Lung (tissue), 12 donors: ENCODE data around the gene HAP1. TPM values are rescaled to one million over a fixed set of nuclear protein-coding genes. Genes with fewer than 3 reads are reported as not detected.

Experiments used
- ATAC-seq: fragments of 200-7000 bp; cut with Tn5 transposase; one replicate; pipeline ENCODE4 v1.9.1; 2020; ENCODE audit warnings: moderate number of reproducible peaks; ENCODE audit not compliant: insufficient read depth, low FRiP score
- DNase-seq, 3 donors: peaks; one replicate each; pipeline ENCODE4 v3.0.0-alpha.2; 2013 to 2017
- H3K27ac ChIP-seq, 2 donors: one replicate each; pipeline ENCODE4 v1.5.1; 2013; ENCODE audit warnings: mild to moderate bottlenecking in 2 of 2, moderate library complexity in 2 of 2, control low read depth in 1 of 2, inconsistent platforms in 1 of 2, low read depth in 1 of 2, low read length in 1 of 2
- H3K27me3 ChIP-seq, 3 donors: one replicate each; pipeline ENCODE4 v1.5.1; 2013; ENCODE audit warnings: low read length in 2 of 3; ENCODE audit not compliant: control insufficient read depth in 3 of 3, insufficient read depth in 3 of 3
- H3K36me3 ChIP-seq, 4 donors: one replicate each; pipeline ENCODE4 v1.5.1; 2013; ENCODE audit warnings: low read length in 4 of 4, mild to moderate bottlenecking in 1 of 4, moderate library complexity in 1 of 4; ENCODE audit not compliant: control insufficient read depth in 4 of 4, insufficient read depth in 4 of 4
- H3K4me1 ChIP-seq, 5 donors: one replicate each; pipeline ENCODE4 v1.5.1; 2013; ENCODE audit warnings: low read length in 5 of 5, mild to moderate bottlenecking in 2 of 5, moderate library complexity in 1 of 5; ENCODE audit not compliant: control insufficient read depth in 5 of 5, insufficient read depth in 5 of 5
- H3K4me3 ChIP-seq: one replicate; pipeline ENCODE4 v1.5.1; 2013; ENCODE audit warnings: mild to moderate bottlenecking, control low read depth, moderate library complexity
- H3K9ac ChIP-seq, 2 donors: one replicate each; pipeline ENCODE4 v1.5.1; 2013; ENCODE audit warnings: low read length in 2 of 2, control low read depth in 1 of 2; ENCODE audit not compliant: insufficient read depth in 1 of 2
- H3K9me3 ChIP-seq, 4 donors: one replicate each; pipeline ENCODE4 v1.5.1; 2013; ENCODE audit warnings: low read length in 3 of 4, mild to moderate bottlenecking in 1 of 4, moderate library complexity in 1 of 4; ENCODE audit not compliant: control insufficient read depth in 4 of 4, insufficient read depth in 3 of 4
- CTCF ChIP-seq: IDR thresholded peaks from 2 replicates; pipeline ENCODE4 v1.5.1; 2012; ENCODE audit warnings: mild to moderate bottlenecking; ENCODE audit errors: control extremely low read depth, extremely low read depth
- WGBS, 2 donors: extraction: QIAGEN DNeasy Blood & Tissue Kit; methylation state at CpG; one replicate each; pipeline ENCODE4 v1.1.7; 2013; 5-methylcytosine and 5-hydroxymethylcytosine counted together
- polyA plus RNA-seq, 2 donors: library from polyadenylated mRNA; stranded (reverse); fragments of 200-250 nt; gene quantifications; one replicate each; pipeline ENCODE4 v1.2.1, GENCODE V29; 2013
- total RNA-seq, 2 donors: library from RNA; depleted of rRNA in 1 of 2; stranded (reverse); fragments of >200 nt in 1 of 2; gene quantifications; one replicate each; pipeline ENCODE4 v1.2.1, GENCODE V29; 2014 to 2021
- donor health status: control.
- donor health status: control.
- donor health status: Bipolar disorder and iron deficiency.
- donor health status: healthy.
- donor health status: DM: yes; HTN: yes; CAD: no.

Gene HAP1
- total and polyA plus RNA-seq, 4 donors: 0.07 to 0.57 (median 0.24) TPM

DNA sequence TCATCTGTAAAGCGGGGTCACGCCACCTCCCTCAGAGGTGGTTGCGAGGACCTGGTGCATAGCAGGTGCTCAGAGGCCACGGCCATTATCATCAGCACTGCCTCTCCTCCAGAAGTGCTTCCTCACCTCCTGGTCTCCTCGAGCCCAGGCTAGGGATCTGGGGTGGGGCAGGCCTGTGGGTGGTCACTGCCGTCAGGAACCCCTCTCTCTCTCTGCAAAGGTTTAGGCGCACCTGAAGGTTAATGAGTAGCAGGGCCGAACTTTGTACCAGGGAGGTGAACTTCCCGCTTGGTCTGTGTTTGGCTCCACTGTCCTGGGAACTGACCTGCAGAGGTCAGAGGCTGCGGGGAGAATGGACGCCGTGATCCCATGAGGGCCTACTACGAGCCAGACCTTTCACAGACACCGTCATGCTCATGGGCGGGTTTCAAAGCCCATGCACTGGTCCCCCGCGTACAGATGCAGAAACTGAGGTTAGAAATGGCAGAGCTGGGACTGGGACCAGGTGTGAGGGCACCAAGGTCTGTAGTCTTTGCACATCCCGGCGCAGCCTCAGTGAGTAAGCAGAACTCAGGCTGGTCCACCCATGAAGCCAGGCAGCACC is 38.2 kb upstream of the HAP1 start:
- no peak for TF ChIP-seq CTCF
- no peak for DNase-seq
- Histone ChIP-seq H3K36me3 (peaks cover 6 to 40% (median 13%) of the 10 kb centered on the region in 4 donors), H3K4me1 (peaks cover 10 to 47% (median 25%) of the 10 kb centered on the region in 5 donors), H3K4me3 (no peak overlapping the region), H3K9ac (no peak overlapping the region), H3K9me3 (no peaks in the 10 kb centered on the region), H3K27ac (peak overlapping the region; percentile 46 to 77), H3K27me3 (no peaks in the 10 kb centered on the region)
- ATAC-seq: no peak
- 88 to 93% methylated on average over 19 of the region's 19 CpGs for WGBS, 2 donors

- 54 to 87% methylated on average over 4 of the region's 4 CpGs for WGBS, 2 donors
- no peaks in the 10 kb centered on the region for H3K9me3 ChIP-seq
- peaks cover 7 to 45% (median 17%) of the 10 kb centered on the region in 4 donors for H3K36me3 ChIP-seq
- no peak overlapping the region for H3K4me3 ChIP-seq
- DNase-seq: peak; percentile 54 to 77 (median 76)
- TF ChIP-seq CTCF: no peak
- H3K9ac ChIP-seq: no peak overlapping the region
- no peaks in the 10 kb centered on the region for H3K27me3 ChIP-seq
- peak overlapping the region; percentile 33 to 46 for H3K27ac ChIP-seq
- peaks cover 10 to 42% (median 20%) of the 10 kb centered on the region in 5 donors for H3K4me1 ChIP-seq
- ATAC-seq: peak; percentile 56
Observed at GRCh38 chr17:41772218-41772585, 37.8 kb upstream of the HAP1 start.

- no peaks in the 10 kb centered on the region for H3K9me3 ChIP-seq
- TF ChIP-seq CTCF: no peak
- H3K27me3 ChIP-seq: no peaks in the 10 kb centered on the region
- H3K4me3 ChIP-seq: no peak overlapping the region
- H3K4me1 ChIP-seq: peaks cover 10 to 40% (median 15%) of the 10 kb centered on the region in 5 donors
- H3K27ac ChIP-seq: peak overlapping the region; percentile 33 to 46
- peaks cover 7 to 46% (median 19%) of the 10 kb centered on the region in 4 donors for H3K36me3 ChIP-seq
- ATAC-seq (no peak), DNase-seq (no peak)
- 79 to 80% methylated on average over 17 of the region's 17 CpGs for WGBS, 2 donors
- H3K9ac ChIP-seq: no peak overlapping the region
Observed at GRCh38 chr17:41771389-41772206, 37.2 kb upstream of the HAP1 start.
